ENCODE measurements around the gene SLX4IP.

DNA sequence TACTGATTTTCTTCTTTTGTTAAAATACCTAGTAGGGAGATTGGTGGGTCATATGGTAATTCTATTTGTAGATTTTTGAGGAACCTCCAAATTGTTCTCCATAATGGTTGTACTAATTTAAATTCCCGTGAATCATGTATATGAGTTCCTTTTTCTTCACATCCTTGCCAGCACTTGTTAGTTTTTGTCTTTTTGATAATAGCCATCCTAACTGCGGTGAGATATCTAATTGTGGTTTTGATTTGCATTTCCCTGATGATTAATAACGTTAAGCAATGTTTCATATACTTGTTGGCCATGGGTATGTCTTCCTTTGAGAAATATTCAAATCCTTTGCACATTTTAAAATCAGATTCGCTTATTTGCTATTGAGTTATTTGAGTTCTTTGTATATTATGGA is 127.8 kb downstream of the SLX4IP start:
- no peak for TF ChIP-seq POLR2A (IDR thresholded peaks at IDR 0.05; ENCODE audit: insufficient read depth in 1 of 2, low read depth in 2 of 2, low read length in 2 of 2)
- TF ChIP-seq POLR2AphosphoS5 (IDR thresholded peaks at IDR 0.05; ENCODE audit: low read depth, low read length), result no peak
- TF ChIP-seq IKZF1 (IDR thresholded peaks at IDR 0.05), result no peak
- TF ChIP-seq RAD21 (CRISPR knock-in tag; IDR thresholded peaks at IDR 0.05), result no peak
- TF ChIP-seq SMARCC2 (IDR thresholded peaks at IDR 0.05), result no peak
- no peak for TF ChIP-seq TAF1 (CRISPR knock-in tag; IDR thresholded peaks at IDR 0.05)
- TF ChIP-seq U2AF2 (IDR thresholded peaks at IDR 0.05; ENCODE audit: low read depth, low read length), result no peak
- no peak for TF ChIP-seq HDAC1 (CRISPR knock-in tag; IDR thresholded peaks at IDR 0.05)
- no peak for TF ChIP-seq EP300 (IDR thresholded peaks at IDR 0.05; ENCODE audit: low read depth in 2 of 2, low read length in 2 of 2)
- TF ChIP-seq EP300 (CRISPR knock-in tag; IDR thresholded peaks at IDR 0.05; ENCODE audit: borderline replicate concordance), result no peak
